H7 (cell line): ENCODE results near the gene DCN. TPM values are rescaled to one million over a fixed set of nuclear protein-coding genes. Genes with fewer than 3 reads are reported as not detected.
A peak's percentile ranks its signal among the peaks of the same experiment; 100 is the strongest.

ENCODE experiments used
- DNase-seq: peaks from one replicate; pipeline ENCODE4 v3.0.0; 2012
- H3K27me3 ChIP-seq: 2 replicates; pipeline ENCODE4 v1.6.0; 2011; ENCODE audit warnings: mild to moderate bottlenecking, low read length; ENCODE audit not compliant: control insufficient read depth, insufficient read depth
- H3K36me3 ChIP-seq: replicated peaks from 2 replicates; pipeline ENCODE4 v1.5.1; 2011; ENCODE audit warnings: low read length; ENCODE audit not compliant: control insufficient read depth, insufficient read depth
- H3K4me3 ChIP-seq: 2 replicates; pipeline ENCODE4 v1.5.1; 2011; ENCODE audit warnings: low read depth, mild to moderate bottlenecking, control low read depth, low read length, moderate library complexity; ENCODE audit not compliant: insufficient read depth
- total RNA-seq: library from RNA; depleted of rRNA; stranded (reverse); fragments of >200 nt; shearing (Covaris generic); gene quantifications from 2 replicates; pipeline ENCODE4 v1.2.3, GENCODE V29; 2014

DCN gene
- total RNA-seq, 1 experiment from 2014 or later = not detected

- DNase-seq = no peak
- Histone ChIP-seq H3K36me3 (no peaks in the 10 kb centered on the region), H3K27me3 (no peaks in the 10 kb centered on the region; the same call in 1 of the 2 replicates), H3K4me3 (no peak overlapping the region)
Observed at GRCh38 chr12:91178139-91178561, 4.5 kb downstream of the DCN start.

GRCh38 chr12:91177381-91177780 is 5.2 kb downstream of the DCN start:
- Histone ChIP-seq H3K27me3 (no peaks in the 10 kb centered on the region; the same call in 1 of the 2 replicates), H3K36me3 (no peaks in the 10 kb centered on the region), H3K4me3 (no peak overlapping the region)
- DNase-seq = no peak

DNA sequence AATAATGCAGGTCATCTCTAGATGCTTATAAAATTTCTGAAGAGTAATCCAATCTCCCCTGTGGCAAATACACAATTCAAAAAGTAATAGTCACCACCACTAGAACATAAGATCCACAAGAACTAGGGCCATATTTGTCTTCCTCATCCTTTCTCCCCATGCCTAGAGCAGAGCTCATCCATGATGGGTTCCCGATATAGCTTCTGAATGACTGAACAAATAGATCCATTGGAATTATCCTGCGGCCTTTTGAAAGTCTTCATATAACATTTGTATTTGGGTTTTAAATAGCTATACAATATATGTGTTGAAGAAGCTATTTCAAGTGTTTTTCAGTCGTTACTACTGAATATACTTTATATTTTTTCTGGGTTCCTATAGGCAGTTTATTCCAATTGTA is 5.7 kb downstream of the DCN start:
- no peaks in the 10 kb centered on the region for H3K36me3 ChIP-seq
- no peak overlapping the region for H3K4me3 ChIP-seq
- no peaks in the 10 kb centered on the region; the same call in 1 of the 2 replicates for H3K27me3 ChIP-seq
- no peak for DNase-seq

GRCh38 chr12:91176358-91176757 is 6.3 kb downstream of the DCN start:
- H3K27me3 ChIP-seq = no peaks in the 10 kb centered on the region; the same call in 1 of the 2 replicates
- H3K36me3 ChIP-seq = no peaks in the 10 kb centered on the region
- no peak overlapping the region for H3K4me3 ChIP-seq
- no peak for DNase-seq

GRCh38 chr12:91173124-91173523 is 9.5 kb downstream of the DCN start:
- no peak for DNase-seq
- H3K36me3 ChIP-seq = no peaks in the 10 kb centered on the region
- H3K4me3 ChIP-seq = no peak overlapping the region
- no peaks in the 10 kb centered on the region; the same call in 1 of the 2 replicates for H3K27me3 ChIP-seq

DNA sequence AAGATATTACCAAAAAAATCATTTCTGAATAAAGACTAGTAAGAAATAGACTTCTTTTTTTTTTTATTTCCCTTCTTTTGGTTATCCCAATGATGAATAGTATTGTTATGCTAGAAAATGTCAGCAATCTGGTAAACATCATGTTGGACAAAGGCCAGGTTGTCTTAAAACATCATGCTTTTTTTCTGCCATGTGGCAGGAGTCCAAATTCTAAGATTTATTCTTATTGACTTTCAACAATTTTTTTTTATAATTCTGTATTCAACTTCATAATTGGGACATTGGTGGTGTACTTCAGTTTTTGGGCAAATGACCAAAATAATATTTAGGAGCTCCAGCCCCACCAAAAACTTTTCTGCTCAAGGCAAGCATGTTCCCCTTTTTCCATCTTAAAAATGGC is 10.5 kb downstream of the DCN start:
- Histone ChIP-seq H3K27me3 (no peaks in the 10 kb centered on the region; the same call in 1 of the 2 replicates), H3K36me3 (no peaks in the 10 kb centered on the region), H3K4me3 (no peak overlapping the region)
- no peak for DNase-seq

GRCh38 chr12:91171476-91171875 is 11.1 kb downstream of the DCN start:
- Histone ChIP-seq H3K4me3 (no peak overlapping the region), H3K27me3 (no peaks in the 10 kb centered on the region; the same call in 1 of the 2 replicates), H3K36me3 (no peaks in the 10 kb centered on the region)
- no peak for DNase-seq

- Histone ChIP-seq H3K36me3 (no peaks in the 10 kb centered on the region), H3K27me3 (no peaks in the 10 kb centered on the region), H3K4me3 (no peak overlapping the region)
- no peak for DNase-seq
Observed at GRCh38 chr12:91163116-91163515, 19.5 kb downstream of the DCN start.

DNA sequence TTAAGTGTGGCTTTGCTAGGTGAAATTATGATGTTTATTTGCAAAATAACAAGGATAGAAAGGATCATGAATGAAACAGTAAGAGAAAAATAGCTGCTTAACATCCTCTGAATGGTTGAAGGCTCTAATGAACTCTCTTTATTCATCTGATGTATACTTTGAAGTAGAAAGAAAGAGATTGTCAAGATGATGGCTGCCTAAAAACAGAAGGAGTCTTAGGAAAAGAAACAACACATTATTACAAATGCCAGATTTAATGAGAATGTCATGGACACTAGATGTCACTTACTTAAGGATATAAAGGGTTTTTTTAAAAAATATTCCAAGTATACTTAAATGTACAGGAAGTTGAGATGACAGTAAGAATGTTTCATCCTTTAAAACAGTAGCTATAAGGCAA is 21.6 kb downstream of the DCN start:
- DNase-seq = no peak
- no peaks in the 10 kb centered on the region for H3K36me3 ChIP-seq
- H3K27me3 ChIP-seq = no peaks in the 10 kb centered on the region
- no peak overlapping the region for H3K4me3 ChIP-seq

- DNase-seq = peak; percentile 4
- H3K36me3 ChIP-seq = no peaks in the 10 kb centered on the region
- no peaks in the 10 kb centered on the region for H3K27me3 ChIP-seq
- no peak overlapping the region for H3K4me3 ChIP-seq
Observed at GRCh38 chr12:91155990-91156389, 26.6 kb downstream of the DCN start.

DNA sequence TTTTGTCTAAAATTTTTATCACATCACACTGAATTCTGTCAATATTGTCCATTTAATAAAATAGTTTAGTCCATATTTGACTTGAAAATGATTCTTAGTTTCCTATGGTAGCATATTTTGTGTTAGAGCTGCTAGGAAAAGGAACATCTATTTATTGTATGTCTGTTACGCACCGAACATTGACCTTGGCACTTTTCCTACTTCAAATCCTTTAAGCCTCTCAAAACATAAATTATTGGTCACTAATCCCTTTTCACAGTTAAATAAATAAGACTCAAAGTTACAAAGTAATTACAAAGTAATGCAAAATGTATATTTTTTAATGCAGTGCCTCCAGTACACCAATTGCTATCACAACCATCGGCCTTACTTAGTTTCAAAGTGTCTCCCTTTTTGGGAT is 28.5 kb downstream of the DCN start:
- Histone ChIP-seq H3K27me3 (no peaks in the 10 kb centered on the region), H3K4me3 (no peak overlapping the region), H3K36me3 (no peaks in the 10 kb centered on the region)
- no peak for DNase-seq

GRCh38 chr12:91144053-91144452 is 38.6 kb downstream of the DCN start:
- Histone ChIP-seq H3K4me3 (no peak overlapping the region), H3K27me3 (no peaks in the 10 kb centered on the region), H3K36me3 (no peaks in the 10 kb centered on the region)
- no peak for DNase-seq

DNA sequence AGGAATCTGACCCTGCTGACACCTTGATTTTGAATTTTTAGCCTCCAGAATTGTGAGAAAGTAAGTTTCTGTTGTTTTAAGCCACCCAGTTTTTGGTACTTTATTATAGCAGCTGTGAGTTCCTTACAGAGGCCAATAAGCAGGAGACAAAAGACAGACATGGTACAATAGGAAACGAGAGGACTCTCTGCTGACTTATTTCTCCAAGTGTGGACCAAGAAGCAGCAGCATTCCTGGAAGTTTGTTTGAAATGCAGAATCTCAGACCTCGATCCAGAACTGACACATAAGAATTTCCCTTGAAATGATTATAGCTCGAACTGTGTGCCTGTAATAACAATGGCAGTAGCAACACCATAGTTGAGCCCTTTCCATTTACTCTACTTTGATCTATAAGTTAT is 39.4 kb downstream of the DCN start:
- no peak for DNase-seq
- H3K36me3 ChIP-seq = no peaks in the 10 kb centered on the region
- no peaks in the 10 kb centered on the region for H3K27me3 ChIP-seq
- no peak overlapping the region for H3K4me3 ChIP-seq

DNA sequence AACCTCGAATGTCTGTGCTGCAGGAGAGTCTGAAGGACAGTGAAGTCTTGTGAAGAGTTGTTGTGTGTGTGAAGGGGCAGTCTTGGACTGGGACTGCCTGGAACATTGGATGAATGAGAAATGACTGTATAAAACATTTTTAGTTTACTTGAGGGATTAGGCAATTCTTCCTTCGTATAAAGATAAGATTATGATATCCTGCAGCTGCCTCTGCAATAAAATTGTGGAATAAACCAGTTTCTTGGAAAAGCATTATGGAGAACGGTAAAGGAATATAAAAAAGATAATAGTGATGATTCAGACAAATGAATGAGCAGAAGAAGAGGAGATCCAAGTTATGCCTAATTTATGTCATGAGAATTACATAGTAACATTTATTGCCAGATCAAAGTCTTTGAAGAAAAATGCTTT is 40.4 kb downstream of the DCN start:
- H3K36me3 ChIP-seq = no peaks in the 10 kb centered on the region
- H3K4me3 ChIP-seq = no peak overlapping the region
- no peaks in the 10 kb centered on the region for H3K27me3 ChIP-seq
- no peak for DNase-seq

- no peaks in the 10 kb centered on the region for H3K36me3 ChIP-seq
- H3K27me3 ChIP-seq = no peaks in the 10 kb centered on the region
- no peak overlapping the region for H3K4me3 ChIP-seq
- DNase-seq = no peak
Observed at GRCh38 chr12:91140026-91140931, 42.3 kb downstream of the DCN start.
